ENCODE data around the gene CSMD2. TPM values are rescaled to one million over a fixed set of nuclear protein-coding genes. Genes with fewer than 3 reads are reported as not detected.

CSMD2 gene
- total RNA-seq, 2 donors from 2014 or later: 0.62 to 2.8 TPM

GRCh38 chr1:33519240-33519884, 645.7 kb downstream of the CSMD2 start:
- Histone ChIP-seq H3K9ac (ENCODE audit: extremely low read depth, low read length, poor library complexity, severe bottlenecking) (no peak overlapping the region), H3K36me3 (ENCODE audit: control insufficient read depth, insufficient read depth, low read length) (no peaks in the 10 kb centered on the region), H3K27me3 (ENCODE audit: control insufficient read depth, insufficient read depth, low read length, poor library complexity, severe bottlenecking) (no peaks in the 10 kb centered on the region), H3K4me1 (ENCODE audit: control insufficient read depth, insufficient read depth, low read length) (no peaks in the 10 kb centered on the region), H3K9me3 (ENCODE audit: control insufficient read depth, low read length) (no peaks in the 10 kb centered on the region), H3K4me3 (ENCODE audit: low read length) (no peak overlapping the region), H3K27ac (ENCODE audit: low read depth, low read length) (no peak overlapping the region)
- Mint-ChIP-seq H3K9me3 (no peaks in the 10 kb centered on the region), H3K27me3 (ENCODE audit: insufficient read depth) (peaks cover 6% of the 10 kb centered on the region), H3K4me1 (peaks cover 10% of the 10 kb centered on the region), H3K27ac (no peak overlapping the region), H3K36me3 (ENCODE audit: low read depth) (no peaks in the 10 kb centered on the region), H3K4me3 (no peak overlapping the region)
- WGBS, 2 experiments (ENCODE audit: insufficient coverage in 1 of 2, insufficient read length in 1 of 2): 94 to 96% methylated on average over 21 to 27 of the region's 27 CpGs
- DNase-seq: no peak
- TF ChIP-seq CTCF (conservative IDR thresholded peaks at IDR 0.05): no peak

DNA sequence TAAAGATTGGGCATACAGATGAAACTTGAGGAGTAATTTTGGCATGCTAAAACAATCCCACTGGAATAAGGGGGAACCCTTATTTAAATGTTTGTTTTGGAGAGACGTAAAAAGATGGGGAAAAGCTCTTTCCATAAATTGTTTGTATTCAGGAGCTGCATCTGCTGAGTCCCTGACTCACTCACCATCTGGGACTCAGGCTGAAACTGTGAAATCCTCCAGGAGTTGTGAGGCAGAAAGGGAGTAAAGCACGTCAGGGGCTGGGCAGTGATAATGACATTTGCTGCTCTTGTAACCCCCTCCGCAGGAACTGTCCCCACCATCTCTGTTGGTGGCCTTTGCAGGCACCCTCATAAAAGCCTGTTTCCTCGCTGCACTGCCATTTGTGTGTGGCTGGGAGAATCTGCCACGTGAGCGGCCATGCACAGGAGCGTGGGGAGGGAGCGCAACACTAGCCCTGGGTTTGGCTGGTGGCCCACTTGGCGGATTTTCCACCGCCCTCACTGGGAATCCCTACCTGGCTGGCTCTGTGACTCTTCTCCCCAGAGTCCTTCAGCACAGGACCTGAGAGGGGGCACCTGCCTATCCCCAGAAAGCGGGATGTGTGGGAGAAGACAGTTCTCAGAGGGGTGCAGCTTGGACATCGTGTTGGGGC, 647.3 kb downstream of the CSMD2 start:
- H3K9me3 Mint-ChIP-seq: no peaks in the 10 kb centered on the region
- Histone ChIP-seq H3K27ac (ENCODE audit: low read depth, low read length) (no peak overlapping the region), H3K9ac (ENCODE audit: extremely low read depth, low read length, poor library complexity, severe bottlenecking) (no peak overlapping the region), H3K27me3 (ENCODE audit: control insufficient read depth, insufficient read depth, low read length, poor library complexity, severe bottlenecking) (no peaks in the 10 kb centered on the region), H3K4me3 (ENCODE audit: low read length) (no peak overlapping the region), H3K9me3 (ENCODE audit: control insufficient read depth, low read length) (no peaks in the 10 kb centered on the region), H3K36me3 (ENCODE audit: control insufficient read depth, insufficient read depth, low read length) (no peaks in the 10 kb centered on the region), H3K4me1 (ENCODE audit: control insufficient read depth, insufficient read depth, low read length) (no peaks in the 10 kb centered on the region)
- H3K27me3 Mint-ChIP-seq (ENCODE audit: insufficient read depth): peaks cover 3% of the 10 kb centered on the region
- no peak for TF ChIP-seq CTCF (conservative IDR thresholded peaks at IDR 0.05)
- H3K36me3 Mint-ChIP-seq (ENCODE audit: low read depth): no peaks in the 10 kb centered on the region
- no peak for DNase-seq
- no peak overlapping the region for H3K27ac Mint-ChIP-seq
- H3K4me1 Mint-ChIP-seq: peaks cover 10% of the 10 kb centered on the region
- H3K4me3 Mint-ChIP-seq: no peak overlapping the region
- WGBS, 2 experiments (ENCODE audit: insufficient coverage in 1 of 2, insufficient read length in 1 of 2): 90 to 100% methylated on average over 8 to 12 of the region's 12 CpGs

- TF ChIP-seq CTCF (conservative IDR thresholded peaks at IDR 0.05): no peak
- H3K36me3 Mint-ChIP-seq (ENCODE audit: low read depth): no peaks in the 10 kb centered on the region
- H3K27ac Mint-ChIP-seq: no peak overlapping the region
- Histone ChIP-seq H3K4me3 (ENCODE audit: low read length) (no peak overlapping the region), H3K4me1 (ENCODE audit: control insufficient read depth, insufficient read depth, low read length) (no peaks in the 10 kb centered on the region), H3K27ac (ENCODE audit: low read depth, low read length) (no peak overlapping the region), H3K36me3 (ENCODE audit: control insufficient read depth, insufficient read depth, low read length) (no peaks in the 10 kb centered on the region), H3K27me3 (ENCODE audit: control insufficient read depth, insufficient read depth, low read length, poor library complexity, severe bottlenecking) (no peaks in the 10 kb centered on the region), H3K9ac (ENCODE audit: extremely low read depth, low read length, poor library complexity, severe bottlenecking) (no peak overlapping the region), H3K9me3 (ENCODE audit: control insufficient read depth, low read length) (no peaks in the 10 kb centered on the region)
- H3K27me3 Mint-ChIP-seq (ENCODE audit: insufficient read depth): peaks cover 3% of the 10 kb centered on the region
- no peaks in the 10 kb centered on the region for H3K9me3 Mint-ChIP-seq
- peaks cover 10% of the 10 kb centered on the region for H3K4me1 Mint-ChIP-seq
- WGBS, 2 experiments (ENCODE audit: insufficient coverage in 1 of 2, insufficient read length in 1 of 2): 96% methylated on average over 5 of the region's 8 CpGs; no CpG with 5 or more reads in 1 of the 2 experiments
- no peak overlapping the region for H3K4me3 Mint-ChIP-seq
- no peak for DNase-seq
Observed at GRCh38 chr1:33516891-33517567, 648.0 kb downstream of the CSMD2 start.
